Occipital lobe (tissue), 2 donors: ENCODE data around the gene AMMECR1. TPM values are rescaled to one million over a fixed set of nuclear protein-coding genes. Genes with fewer than 3 reads are reported as not detected.
A peak's percentile ranks its signal among the peaks of the same experiment; 100 is the strongest.

Source experiments
- DNase-seq: peaks from one replicate; lab custom pipeline; 2025; lab: John Stamatoyannopoulos, UW
- total RNA-seq: library from RNA; depleted of rRNA; stranded (reverse); fragments of >200 nt; gene quantifications from one replicate; pipeline ENCODE4 v1.2.3, GENCODE V29; 2014

The AMMECR1 gene
- total RNA-seq, 1 donor from 2014 or later = 6.4 TPM

- no peak for DNase-seq
Measured at GRCh38 chrX:110212299-110212698, 105.6 kb downstream of the AMMECR1 start.

GRCh38 chrX:110211340-110211739 lies 106.5 kb downstream of the AMMECR1 start:
- DNase-seq = no peak

- DNase-seq = no peak
Measured at GRCh38 chrX:110210417-110211139, 107.3 kb downstream of the AMMECR1 start.

- DNase-seq = no peak
Measured at GRCh38 chrX:110208092-110208491, 109.8 kb downstream of the AMMECR1 start.

- DNase-seq = no peak
Measured at GRCh38 chrX:110204986-110205385, 112.9 kb downstream of the AMMECR1 start.

GRCh38 chrX:110201799-110202198 lies 116.1 kb downstream of the AMMECR1 start:
- no peak for DNase-seq

- no peak for DNase-seq
Measured at GRCh38 chrX:110194977-110195376, 122.9 kb downstream of the AMMECR1 start.

GRCh38 chrX:110192516-110192915 lies 125.4 kb downstream of the AMMECR1 start:
- no peak for DNase-seq

GRCh38 chrX:110188701-110189558 lies 129.0 kb downstream of the AMMECR1 start:
- DNase-seq = no peak

GRCh38 chrX:110183314-110183713 lies 134.6 kb downstream of the AMMECR1 start:
- DNase-seq = no peak

GRCh38 chrX:110182865-110183264 lies 135.0 kb downstream of the AMMECR1 start:
- DNase-seq = no peak

- DNase-seq = no peak
Measured at GRCh38 chrX:110182362-110182761, 135.5 kb downstream of the AMMECR1 start.

GRCh38 chrX:110181459-110182137 lies 136.3 kb downstream of the AMMECR1 start:
- no peak for DNase-seq

- no peak for DNase-seq
Measured at GRCh38 chrX:110180928-110181310, 137.0 kb downstream of the AMMECR1 start.

GRCh38 chrX:110180176-110180927 lies 137.5 kb downstream of the AMMECR1 start:
- peak; percentile 50 for DNase-seq

GRCh38 chrX:110178179-110178865 lies 139.6 kb downstream of the AMMECR1 start:
- DNase-seq = no peak

- DNase-seq = no peak
Measured at GRCh38 chrX:110175696-110176095, 142.2 kb downstream of the AMMECR1 start.

GRCh38 chrX:110175146-110175545 lies 142.7 kb downstream of the AMMECR1 start:
- DNase-seq = no peak

- no peak for DNase-seq
Measured at GRCh38 chrX:110173192-110174175, 144.4 kb downstream of the AMMECR1 start.

GRCh38 chrX:110172215-110172614 lies 145.7 kb downstream of the AMMECR1 start:
- DNase-seq = no peak
